Testis (tissue), 3 donors: ENCODE results near the gene OVOL1. TPM values are rescaled to one million over a fixed set of nuclear protein-coding genes. Genes with fewer than 3 reads are reported as not detected.

Source experiments
- DNase-seq: peaks from one replicate; pipeline ENCODE4 v3.0.0-alpha.2; 2019
- H3K27ac ChIP-seq, 2 donors: fragments of 200-600 bp; sonication (generic); one replicate each; pipeline ENCODE4 v1.5.1; 2019
- H3K27me3 ChIP-seq: fragments of 200-600 bp; sonication (generic); one replicate; pipeline ENCODE4 v1.5.1; 2019
- H3K36me3 ChIP-seq: fragments of 200-600 bp; sonication (generic); one replicate; pipeline ENCODE4 v1.5.1; 2017; ENCODE audit warnings: low read depth; ENCODE audit errors: missing control alignments
- H3K4me1 ChIP-seq: fragments of 200-600 bp; sonication (generic); one replicate; pipeline ENCODE4 v1.5.1; 2019
- H3K4me3 ChIP-seq, 2 donors: fragments of 200-600 bp; sonication (generic); one replicate each; pipeline ENCODE4 v1.5.1; 2017 to 2019
- H3K9me3 ChIP-seq: fragments of 200-600 bp; sonication (generic); one replicate; pipeline ENCODE4 v1.5.1; 2017
- POLR2A ChIP-seq: fragments of 450-650 bp; IDR thresholded peaks from one replicate; pipeline ENCODE4 v1.6.1; 2017; ENCODE audit warnings: antibody characterized with exemption, mild to moderate bottlenecking, moderate library complexity
- WGBS, 2 donors: methylation state at CpG; one replicate each; pipeline ENCODE4 v1.1.5; 2018; 5-methylcytosine and 5-hydroxymethylcytosine counted together
- intact Hi-C: fragments of 100-400 bp; cut with DNase I; formaldehyde crosslinking; loops from one replicate; pipeline ENCODE4 v1.15.1; 2023; ENCODE audit warnings: low total_unique reads
- polyA plus RNA-seq: library from polyadenylated mRNA; stranded (reverse); fragments of 350-450 nt; fragmentation: Illumina TruSeq; extraction: RNeasy Lipid Tissue Mini Kit (QIAGEN cat#74804); gene quantifications from one replicate; pipeline ENCODE4 v1.2.3, GENCODE V29; 2014; ENCODE audit warnings: low read depth, low replicate concordance; ENCODE audit not compliant: insufficient read depth
- total RNA-seq, 2 donors: library from RNA; depleted of rRNA; stranded (reverse); fragments of >200 nt; gene quantifications; one replicate each; pipeline ENCODE4 v1.2.3, GENCODE V29; 2016
- TF ChIP-seq, protein P1 (sequence below), 3 experiments: fragments of 450-650 bp in 2 of 3; fragments of 200-600 bp in 1 of 3; sonication (generic) in 1 of 3; IDR thresholded peaks; one replicate each; pipeline ENCODE4 v1.5.1; 2016 to 2019; ENCODE audit warnings: antibody characterized with exemption in 3 of 3, mild to moderate bottlenecking in 2 of 3, moderate library complexity in 1 of 3

The OVOL1 gene
- total and polyA plus RNA-seq, 3 donors from 2014 or later, result 27.6 to 72.4 (median 33.9) TPM

DNA sequence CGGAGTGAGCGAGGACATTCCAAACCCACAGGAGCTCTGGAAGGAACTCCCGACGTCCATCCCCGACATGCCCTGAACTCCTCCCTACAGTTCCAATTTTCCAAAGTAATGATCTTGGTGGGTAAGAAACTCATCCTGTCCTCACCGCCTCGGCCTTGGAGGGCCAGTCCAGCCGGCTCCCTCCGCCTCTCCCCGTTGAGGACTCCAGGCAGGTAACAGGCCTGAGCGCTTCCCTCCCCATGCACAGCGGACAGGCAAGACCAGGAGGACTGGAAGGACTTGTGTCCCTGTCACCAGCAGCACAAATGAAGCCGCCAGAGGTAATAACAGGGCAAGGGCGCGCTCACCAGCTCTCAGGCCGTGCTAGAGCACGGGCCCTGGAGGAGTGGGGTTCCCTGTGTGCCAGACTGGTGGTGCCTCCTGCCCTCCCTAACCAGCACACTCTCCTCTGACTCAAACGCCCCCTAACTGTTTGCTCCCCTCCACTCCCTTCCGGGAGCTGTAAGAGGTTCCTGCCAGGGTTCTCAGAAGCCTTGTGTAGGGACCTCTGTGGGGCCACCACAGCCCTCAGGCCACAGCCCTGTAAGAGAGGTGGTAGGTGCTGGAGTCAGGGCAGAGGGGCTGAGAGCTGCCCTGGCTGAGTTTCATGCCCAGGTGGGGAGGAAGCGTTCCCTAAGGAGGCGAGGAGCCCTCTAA is 17.1 kb downstream of the OVOL1 start:
- intact Hi-C loops, result no loop called here
- DNase-seq, result no peak

DNA sequence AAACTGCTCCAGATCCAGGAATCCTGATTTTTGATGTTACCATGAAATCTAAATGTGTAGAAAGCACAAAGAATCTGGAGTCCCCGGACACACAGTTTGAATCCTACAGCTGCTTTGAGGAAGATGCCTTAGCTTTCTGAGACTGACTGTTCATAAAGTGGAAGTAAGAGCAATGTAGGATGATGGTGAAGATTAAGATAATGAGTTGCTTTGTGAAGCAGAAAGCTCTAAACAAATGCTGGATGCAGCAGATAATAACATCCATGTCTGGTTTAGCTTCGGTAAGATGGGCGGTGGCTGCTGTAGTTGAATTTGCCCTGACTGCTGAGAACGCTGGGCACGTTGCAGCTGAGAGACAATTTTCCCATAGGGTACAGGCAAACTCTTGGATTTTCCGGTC is 20.1 kb downstream of the OVOL1 start:
- Histone ChIP-seq H3K9me3 (no peaks in the 10 kb centered on the region), H3K4me1 (no peaks in the 10 kb centered on the region), H3K27ac (no peak overlapping the region), H3K27me3 (no peaks in the 10 kb centered on the region), H3K4me3 (no peak overlapping the region), H3K36me3 (no peaks in the 10 kb centered on the region)
- intact Hi-C loops, result no loop called here
- no peak for DNase-seq
- 77 to 78% methylated on average over 6 of the region's 6 CpGs for WGBS, 2 donors
- no peak for TF ChIP-seq POLR2A

More for the DNA sequence above, 17.1 kb downstream of the OVOL1 start:
- Histone ChIP-seq H3K4me1 (no peaks in the 10 kb centered on the region), H3K9me3 (no peaks in the 10 kb centered on the region), H3K27me3 (no peaks in the 10 kb centered on the region), H3K4me3 (no peak overlapping the region), H3K36me3 (no peaks in the 10 kb centered on the region), H3K27ac (no peak overlapping the region)
- TF ChIP-seq, protein P1, sequence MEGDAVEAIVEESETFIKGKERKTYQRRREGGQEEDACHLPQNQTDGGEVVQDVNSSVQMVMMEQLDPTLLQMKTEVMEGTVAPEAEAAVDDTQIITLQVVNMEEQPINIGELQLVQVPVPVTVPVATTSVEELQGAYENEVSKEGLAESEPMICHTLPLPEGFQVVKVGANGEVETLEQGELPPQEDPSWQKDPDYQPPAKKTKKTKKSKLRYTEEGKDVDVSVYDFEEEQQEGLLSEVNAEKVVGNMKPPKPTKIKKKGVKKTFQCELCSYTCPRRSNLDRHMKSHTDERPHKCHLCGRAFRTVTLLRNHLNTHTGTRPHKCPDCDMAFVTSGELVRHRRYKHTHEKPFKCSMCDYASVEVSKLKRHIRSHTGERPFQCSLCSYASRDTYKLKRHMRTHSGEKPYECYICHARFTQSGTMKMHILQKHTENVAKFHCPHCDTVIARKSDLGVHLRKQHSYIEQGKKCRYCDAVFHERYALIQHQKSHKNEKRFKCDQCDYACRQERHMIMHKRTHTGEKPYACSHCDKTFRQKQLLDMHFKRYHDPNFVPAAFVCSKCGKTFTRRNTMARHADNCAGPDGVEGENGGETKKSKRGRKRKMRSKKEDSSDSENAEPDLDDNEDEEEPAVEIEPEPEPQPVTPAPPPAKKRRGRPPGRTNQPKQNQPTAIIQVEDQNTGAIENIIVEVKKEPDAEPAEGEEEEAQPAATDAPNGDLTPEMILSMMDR (IDR thresholded peaks at IDR 0.05), result no peak
- no peak for TF ChIP-seq POLR2A
- WGBS, 2 donors, result 65% methylated on average over 21 of the region's 21 CpGs

DNA sequence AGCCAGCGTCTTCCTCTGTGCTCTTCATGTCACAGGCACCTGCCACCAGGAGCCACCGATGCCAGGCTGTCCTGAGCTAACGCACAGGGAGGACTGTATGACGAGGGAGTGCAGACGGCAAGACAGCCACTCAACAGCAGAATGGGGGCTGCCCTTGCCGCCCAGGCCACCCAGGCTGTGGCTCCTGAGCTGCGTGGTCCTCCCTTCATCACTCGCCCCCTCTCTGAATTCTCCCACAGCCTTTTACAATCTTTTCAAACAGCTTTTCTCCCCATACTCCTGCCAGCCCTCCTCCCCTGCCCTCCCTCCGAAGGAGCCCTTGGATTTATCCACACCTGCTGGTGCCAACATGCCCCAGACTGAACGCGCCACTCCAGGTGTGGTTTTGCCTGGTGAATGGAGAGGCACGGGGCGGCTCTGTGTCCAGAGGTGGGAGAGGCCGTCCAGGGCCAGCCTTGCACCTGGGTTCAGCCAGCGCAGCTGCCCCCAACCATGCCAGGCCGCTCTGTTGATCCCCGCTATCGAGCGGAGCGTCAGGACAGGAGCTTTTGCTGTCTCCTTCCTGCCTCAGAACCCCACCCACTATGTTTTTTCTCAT is 22.0 kb downstream of the OVOL1 start:
- Histone ChIP-seq H3K9me3 (no peaks in the 10 kb centered on the region), H3K27me3 (no peaks in the 10 kb centered on the region), H3K4me1 (no peaks in the 10 kb centered on the region), H3K4me3 (no peak overlapping the region), H3K27ac (no peak overlapping the region), H3K36me3 (no peaks in the 10 kb centered on the region)
- intact Hi-C loops, result no loop called here
- WGBS, 2 donors, result 80 to 83% methylated on average over 19 to 20 of the region's 20 CpGs
- no peak for DNase-seq
- TF ChIP-seq, protein P1 (IDR thresholded peaks at IDR 0.05), result no peak
- TF ChIP-seq POLR2A, result no peak

DNA sequence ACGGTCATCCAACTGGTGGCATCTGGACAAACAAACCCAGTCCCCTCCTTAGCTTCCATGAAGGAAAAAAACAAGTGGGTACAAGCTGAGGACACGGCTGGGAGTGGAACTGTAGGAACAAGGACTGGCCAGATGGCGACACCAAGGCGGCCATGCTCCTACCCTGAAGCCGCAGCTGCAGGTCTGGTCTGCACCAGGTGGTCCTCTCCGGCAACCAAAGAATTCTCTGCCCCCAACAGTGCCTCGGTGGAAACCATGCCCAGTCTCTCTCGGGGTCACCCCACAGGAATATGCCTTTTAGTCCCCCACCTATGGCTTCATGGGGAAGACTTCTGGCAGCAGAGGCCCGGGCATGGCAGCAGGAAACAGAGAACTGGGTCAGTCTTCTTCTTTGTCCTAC is 22.6 kb downstream of the OVOL1 start:
- H3K4me1 ChIP-seq, result no peaks in the 10 kb centered on the region
- H3K9me3 ChIP-seq, result no peaks in the 10 kb centered on the region
- no peak for DNase-seq
- no peak overlapping the region for H3K27ac ChIP-seq
- 82 to 84% methylated on average over 9 of the region's 9 CpGs for WGBS, 2 donors
- TF ChIP-seq, protein P1 (IDR thresholded peaks at IDR 0.05), result no peak
- no peak for TF ChIP-seq POLR2A
- H3K4me3 ChIP-seq, result no peak overlapping the region
- no peaks in the 10 kb centered on the region for H3K27me3 ChIP-seq
- H3K36me3 ChIP-seq, result no peaks in the 10 kb centered on the region
- intact Hi-C loops, result no loop called here

DNA sequence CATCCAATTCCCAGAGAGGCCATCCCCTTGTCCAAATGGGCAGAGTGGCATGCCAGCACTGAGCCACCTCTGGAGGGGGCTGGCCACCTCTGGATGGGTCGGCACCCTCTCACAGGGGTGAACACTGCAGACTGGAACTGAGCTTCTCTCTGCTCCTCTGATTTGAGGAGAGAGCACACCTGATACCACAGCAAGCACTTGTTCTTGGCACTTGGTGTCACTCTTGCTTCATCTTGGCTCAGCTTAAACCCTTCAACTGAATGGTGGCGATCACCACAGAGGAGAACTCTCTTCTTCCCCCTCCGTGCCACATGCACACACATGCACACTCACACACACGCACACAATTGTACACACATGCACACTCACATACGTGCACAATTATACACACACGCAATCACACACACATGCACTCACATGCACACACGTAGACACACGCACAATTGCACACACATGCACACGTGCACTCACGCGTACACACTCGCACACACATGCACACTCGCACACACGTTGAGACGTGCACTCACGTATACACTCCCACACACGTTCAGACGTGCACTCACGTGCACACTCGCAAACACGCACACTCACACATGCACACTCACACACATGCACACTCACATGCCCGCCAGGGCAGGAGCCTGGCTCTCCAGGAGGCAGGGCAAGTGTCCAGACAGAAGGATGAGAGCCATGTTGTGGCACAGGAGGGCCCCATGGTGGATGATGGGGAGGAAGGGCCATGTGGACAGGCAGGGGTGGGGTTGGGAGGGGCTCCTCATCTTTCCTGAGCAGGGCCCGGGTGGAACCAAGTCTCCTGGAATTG is 23.4 kb downstream of the OVOL1 start:
- H3K36me3 ChIP-seq, result no peaks in the 10 kb centered on the region
- TF ChIP-seq, protein P1 (IDR thresholded peaks at IDR 0.05), result no peak
- TF ChIP-seq POLR2A, result no peak
- no peaks in the 10 kb centered on the region for H3K4me1 ChIP-seq
- no peak overlapping the region for H3K27ac ChIP-seq
- no peak overlapping the region for H3K4me3 ChIP-seq
- intact Hi-C loops, result no loop called here
- no peak for DNase-seq
- no peaks in the 10 kb centered on the region for H3K9me3 ChIP-seq
- 61 to 69% methylated on average over 23 of the region's 23 CpGs for WGBS, 2 donors
- H3K27me3 ChIP-seq, result no peaks in the 10 kb centered on the region
